Mesodermal cell (in vitro differentiated cells): ENCODE measurements around the gene OR2T2.
"Not testable (repeated sequence)": the region's sequence is repeated elsewhere in the genome, so short reads cannot be mapped to it uniquely, and the experiment has no call there.

Experiments used
- H3K27ac ChIP-seq: 2 replicates; pipeline ENCODE4 v1.7.0; 2013; ENCODE audit warnings: mild to moderate bottlenecking, low read depth, low read length, moderate library complexity; ENCODE audit not compliant: severe bottlenecking
- H3K36me3 ChIP-seq: 2 replicates; pipeline ENCODE4 v1.7.1; 2013; ENCODE audit warnings: mild to moderate bottlenecking, low read length, moderate library complexity; ENCODE audit not compliant: control insufficient read depth, insufficient read depth
- H3K4me1 ChIP-seq: one replicate; pipeline ENCODE4 v1.7.1; 2013; ENCODE audit warnings: mild to moderate bottlenecking, low read length; ENCODE audit not compliant: insufficient read depth, control insufficient read depth, poor library complexity, severe bottlenecking
- H3K4me3 ChIP-seq: 2 replicates; pipeline ENCODE4 v1.7.0; 2013; ENCODE audit warnings: low read length, control low read depth, mild to moderate bottlenecking; ENCODE audit not compliant: insufficient read depth, poor library complexity, severe bottlenecking; ENCODE audit errors: extremely low read depth
- H3K9me3 ChIP-seq: 2 replicates; pipeline ENCODE4 v1.7.1; 2013; ENCODE audit warnings: mild to moderate bottlenecking, low read length, moderate library complexity; ENCODE audit not compliant: control insufficient read depth
- WGBS, 2 experiments: methylation state at CpG; one replicate each; pipeline ENCODE4 v1.1.5; 2013; ENCODE audit warnings: missing lambda C conversion rate in 2 of 2; ENCODE audit not compliant: insufficient coverage in 2 of 2; 5-methylcytosine and 5-hydroxymethylcytosine counted together

The OR2T2 gene

DNA sequence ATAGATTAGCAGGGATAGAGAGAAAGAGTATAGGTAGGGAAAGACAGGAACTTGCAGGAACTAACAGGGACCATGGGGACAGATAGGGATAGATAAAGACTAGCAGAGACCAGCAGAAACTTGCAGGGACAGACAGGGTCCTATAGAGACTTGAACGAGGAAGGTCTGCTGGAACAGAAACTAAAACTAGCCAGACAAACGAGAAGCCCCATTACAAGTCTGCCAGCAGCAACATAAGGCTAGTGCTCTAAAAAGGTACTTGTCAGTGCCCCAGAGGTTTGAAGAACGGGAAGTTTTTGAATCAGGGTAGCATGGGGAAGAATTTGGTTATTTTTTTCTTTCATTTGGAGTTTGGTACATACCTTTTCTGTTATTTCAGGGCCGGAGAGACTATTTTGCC lies 13.2 kb upstream of the OR2T2 start:
- WGBS, 2 experiments, result 40 to 69% methylated on average over 1 to 2 of the region's 4 CpGs
- H3K27ac ChIP-seq, H3K4me1 ChIP-seq, H3K9me3 ChIP-seq, H3K36me3 ChIP-seq, H3K4me3 ChIP-seq: not testable (repeated sequence)

DNA sequence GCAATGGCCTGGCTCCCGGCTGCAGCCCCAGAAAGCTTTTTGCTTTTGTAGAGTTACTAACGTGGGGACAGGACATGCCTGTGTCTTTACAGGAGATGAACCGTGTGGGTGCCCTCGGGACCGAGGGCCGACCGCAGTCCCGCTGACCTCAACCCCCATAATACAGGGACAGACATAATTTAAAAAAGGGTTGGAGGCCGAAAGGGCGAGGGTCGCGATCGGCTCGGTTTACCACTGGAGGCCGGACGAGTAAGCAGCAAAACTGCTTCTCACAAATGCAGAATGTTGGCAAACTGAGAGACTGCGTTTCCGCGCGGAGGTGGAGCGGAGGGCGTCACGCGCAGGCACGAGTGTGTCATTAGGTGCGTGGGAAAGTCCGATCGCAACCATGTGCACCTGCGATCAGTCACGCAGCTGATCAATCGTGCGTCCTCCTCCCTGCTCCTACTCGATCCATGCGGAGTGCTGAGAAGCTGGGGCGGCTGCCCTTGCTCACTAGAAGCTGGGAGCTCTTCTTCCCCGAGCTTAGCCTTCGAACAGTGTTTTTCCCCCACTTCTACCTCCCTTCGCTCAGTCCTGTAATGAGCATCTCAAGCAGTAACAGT lies 11.5 kb upstream of the OR2T2 start:
- not testable (repeated sequence) for H3K36me3 ChIP-seq, H3K27ac ChIP-seq, H3K9me3 ChIP-seq, H3K4me3 ChIP-seq, H3K4me1 ChIP-seq
- WGBS, 2 experiments, result 90 to 95% methylated on average over 5 to 8 of the region's 38 CpGs

DNA sequence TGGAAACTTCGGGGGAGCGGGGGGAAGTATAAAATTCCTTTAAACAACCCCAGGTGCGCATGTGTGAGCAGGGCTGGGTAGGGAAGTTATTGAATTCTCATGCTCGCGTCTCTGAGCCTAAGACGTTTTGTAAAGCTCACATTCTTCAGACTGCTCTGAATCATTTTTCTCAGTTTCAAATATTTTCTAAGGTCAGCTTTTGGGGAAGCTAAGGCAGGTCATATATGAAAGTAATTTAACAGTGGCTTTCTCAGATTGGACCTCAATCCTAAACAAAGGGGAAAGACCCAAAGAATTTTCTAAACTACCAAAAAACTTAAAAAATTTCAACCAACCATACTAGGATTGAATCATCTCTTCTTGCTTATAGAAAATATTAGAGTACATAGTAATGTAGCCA lies 10.5 kb upstream of the OR2T2 start:
- H3K36me3 ChIP-seq, H3K4me3 ChIP-seq, H3K4me1 ChIP-seq, H3K9me3 ChIP-seq, H3K27ac ChIP-seq: not testable (repeated sequence)
- no CpG with 5 or more reads among the region's 6 CpGs for WGBS, 2 experiments

DNA sequence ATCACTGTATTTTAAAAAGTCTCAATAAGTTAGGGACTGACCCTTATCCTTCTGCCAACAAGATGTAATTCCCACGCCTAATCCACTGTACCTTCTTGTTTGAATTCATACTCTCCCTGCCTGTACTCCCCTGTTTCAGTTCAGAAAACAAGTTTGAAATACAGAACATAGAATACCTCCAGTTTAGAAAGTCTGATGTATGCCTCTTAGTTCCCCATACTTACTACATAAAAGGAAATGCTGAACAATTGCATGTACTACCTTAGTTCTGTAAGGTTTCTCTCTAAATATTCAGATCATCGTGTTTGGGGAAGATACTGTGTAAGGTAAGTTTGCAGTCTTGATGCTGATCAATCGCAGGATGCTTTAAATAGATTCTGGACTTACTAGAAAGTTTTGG lies 9.1 kb upstream of the OR2T2 start:
- H3K4me3 ChIP-seq, H3K36me3 ChIP-seq, H3K27ac ChIP-seq, H3K4me1 ChIP-seq, H3K9me3 ChIP-seq: not testable (repeated sequence)
- WGBS, 2 experiments, result 73 to 75% methylated on average over 1 of the region's 3 CpGs

DNA sequence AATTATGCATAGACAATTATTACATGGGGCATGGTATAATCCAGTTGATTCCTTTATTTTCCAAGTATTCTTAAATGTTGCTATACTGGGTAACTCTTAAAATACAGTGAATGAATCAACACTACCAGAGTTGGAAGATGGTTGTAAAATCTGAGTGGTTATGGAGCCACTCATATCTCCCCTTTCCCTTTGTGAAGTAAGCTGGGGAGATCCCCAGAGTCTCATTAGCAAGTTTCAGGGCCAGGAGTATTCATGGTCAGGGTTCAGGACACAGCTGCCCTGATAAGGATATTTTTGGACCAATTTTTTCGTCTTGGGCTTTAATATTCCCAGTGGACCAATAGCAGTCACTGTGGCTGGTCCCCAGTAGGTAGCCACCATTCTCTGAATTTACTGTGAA lies 6.8 kb upstream of the OR2T2 start:
- not testable (repeated sequence) for H3K36me3 ChIP-seq, H3K4me3 ChIP-seq, H3K27ac ChIP-seq, H3K4me1 ChIP-seq, H3K9me3 ChIP-seq
- no CpG with 5 or more reads among the region's 1 CpG for WGBS, 2 experiments

DNA sequence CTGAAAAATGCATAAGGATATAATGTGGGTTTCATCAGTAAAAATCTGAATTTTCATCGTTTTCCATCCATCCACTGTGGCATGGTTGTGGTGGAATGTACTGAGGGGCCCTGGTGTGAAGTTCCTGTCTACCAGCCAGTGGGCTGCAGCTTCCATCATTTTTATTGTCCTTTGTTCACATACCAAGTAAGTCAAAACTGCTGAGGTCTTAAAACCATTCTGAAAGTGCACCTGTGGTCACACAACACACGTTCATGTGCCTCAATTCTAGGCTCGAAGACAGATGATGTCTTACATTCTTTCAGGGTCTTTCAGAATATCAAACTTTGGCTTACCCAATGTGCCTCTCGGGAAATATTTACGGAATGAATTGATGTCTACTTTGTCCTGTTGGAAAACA lies 6.2 kb upstream of the OR2T2 start:
- H3K36me3 ChIP-seq, H3K27ac ChIP-seq, H3K4me1 ChIP-seq, H3K9me3 ChIP-seq, H3K4me3 ChIP-seq: not testable (repeated sequence)
- WGBS, 2 experiments, result 13 to 49% methylated on average over 1 to 2 of the region's 5 CpGs

DNA sequence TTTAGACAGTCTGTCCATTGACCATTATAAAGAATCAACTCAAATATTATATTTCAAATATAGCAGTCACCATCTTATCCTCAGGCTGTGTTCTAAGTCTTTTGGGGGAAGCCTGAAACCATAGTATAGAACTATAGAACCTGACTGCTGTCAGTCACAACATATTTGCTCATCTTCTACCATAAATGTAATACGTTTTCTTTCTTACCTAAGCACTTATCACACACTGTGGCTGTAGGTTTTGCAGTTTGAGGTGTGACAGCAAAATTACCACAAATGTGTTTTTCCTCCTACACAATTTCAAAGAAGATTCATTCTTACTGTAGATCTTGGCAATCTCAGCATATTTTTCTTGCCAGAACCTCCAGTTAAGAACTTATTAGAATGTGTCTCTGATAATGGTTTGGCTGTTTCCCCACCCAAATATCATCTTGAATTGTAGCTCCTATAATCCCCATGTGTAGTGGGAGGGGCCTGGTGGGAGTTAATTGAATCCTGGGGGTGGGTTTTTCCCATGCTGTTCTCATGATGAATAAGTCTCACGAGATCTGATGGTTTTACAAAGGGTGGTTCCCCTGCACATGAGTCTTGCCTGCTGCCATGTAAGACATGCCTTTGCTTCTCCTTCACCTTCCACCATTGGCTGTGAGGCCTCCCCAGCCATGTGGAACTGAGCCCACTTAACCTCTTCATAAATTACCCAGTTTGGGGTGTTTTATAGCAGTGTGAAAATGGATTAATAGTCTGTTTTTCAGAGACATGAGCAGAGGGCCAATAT lies 2.7 kb upstream of the OR2T2 start:
- not testable (repeated sequence) for H3K4me1 ChIP-seq, H3K4me3 ChIP-seq, H3K36me3 ChIP-seq, H3K27ac ChIP-seq, H3K9me3 ChIP-seq
- WGBS, 2 experiments, result no CpG with 5 or more reads among the region's 2 CpGs

DNA sequence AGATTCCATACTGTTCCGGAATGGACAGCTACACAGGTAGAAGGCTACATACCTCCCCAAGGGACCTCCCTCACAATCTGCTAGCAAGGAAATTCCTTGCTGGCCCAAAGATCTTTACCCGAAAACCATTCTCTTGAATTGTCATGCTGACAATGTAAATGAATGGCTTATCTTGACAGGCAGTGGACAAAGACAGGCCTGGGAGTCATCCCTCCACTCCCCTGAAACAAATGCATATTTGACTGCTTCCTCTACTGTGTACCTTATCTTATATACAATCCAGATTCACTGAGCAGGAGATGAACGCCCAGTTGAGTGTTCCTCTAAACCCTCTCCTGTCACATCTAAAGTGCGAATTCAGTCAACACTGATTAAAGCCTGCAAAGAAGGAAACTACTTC lies 834 bp upstream of the OR2T2 start:
- not testable (repeated sequence) for H3K27ac ChIP-seq, H3K9me3 ChIP-seq, H3K4me3 ChIP-seq, H3K36me3 ChIP-seq, H3K4me1 ChIP-seq
- 74 to 94% methylated on average over 2 of the region's 4 CpGs for WGBS, 2 experiments

DNA sequence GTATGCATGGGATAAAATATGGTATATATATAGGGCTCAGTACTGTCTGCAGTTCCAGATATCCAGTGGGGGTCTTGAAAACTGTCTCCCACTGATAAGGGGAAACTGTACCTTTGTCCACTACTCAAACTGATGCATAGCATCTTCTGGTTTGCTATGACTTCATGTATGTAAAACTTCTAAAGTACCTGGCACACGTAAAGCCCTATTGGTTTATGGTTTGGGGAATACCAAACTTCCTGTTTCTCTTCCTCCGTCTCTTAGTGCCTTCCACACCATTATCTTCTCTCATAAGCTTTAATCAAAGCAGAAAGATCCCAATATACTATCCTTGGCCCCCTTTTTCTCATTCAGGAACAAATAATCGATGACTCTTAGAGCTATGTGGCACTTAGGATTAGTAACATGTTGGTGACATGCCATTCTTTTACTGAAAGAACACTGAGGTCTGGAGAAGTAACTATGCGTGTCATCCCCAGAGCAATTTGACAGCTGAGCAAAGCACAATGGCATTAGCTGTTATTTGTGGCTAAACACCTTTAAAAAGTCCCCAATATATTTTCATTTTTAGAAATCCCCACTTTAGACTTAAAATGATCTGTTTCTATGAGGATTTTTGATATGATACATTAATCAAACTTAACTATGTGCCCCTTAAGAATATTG lies 3.1 kb downstream of the OR2T2 start:
- WGBS, 2 experiments, result no CpG with 5 or more reads among the region's 4 CpGs

DNA sequence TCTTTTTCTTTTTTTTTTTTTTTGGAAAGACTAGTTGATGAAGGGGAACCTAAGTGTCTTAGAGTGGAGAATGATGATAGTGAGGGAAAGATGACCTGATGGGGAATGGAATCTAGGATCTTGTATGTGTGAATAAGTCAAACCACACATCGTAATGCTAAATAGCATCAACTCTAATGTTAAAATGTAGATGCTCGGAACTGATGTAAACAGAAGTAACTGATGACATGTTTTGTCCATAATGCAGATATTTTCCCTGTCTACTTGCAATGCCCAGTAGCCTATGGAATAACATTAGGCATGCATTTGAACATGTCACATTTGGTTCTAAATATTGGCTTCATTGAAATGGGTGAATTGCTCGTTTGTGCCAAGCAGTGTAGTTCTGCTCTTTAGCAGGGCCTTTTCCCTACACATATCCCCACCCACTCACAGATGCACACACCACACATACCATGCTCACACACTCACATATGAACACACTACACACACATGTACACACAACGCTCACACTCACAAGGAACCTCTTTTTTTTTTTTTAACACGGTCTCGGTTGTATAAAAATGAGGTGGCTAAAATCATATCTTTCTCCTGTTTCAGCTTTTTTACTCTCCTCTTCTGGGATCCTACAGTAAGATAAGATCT lies 4.5 kb downstream of the OR2T2 start:
- H3K4me1 ChIP-seq, H3K9me3 ChIP-seq, H3K36me3 ChIP-seq, H3K27ac ChIP-seq, H3K4me3 ChIP-seq: not testable (repeated sequence)
- WGBS, 2 experiments, result no CpG with 5 or more reads among the region's 6 CpGs

More for the DNA sequence above, 3.1 kb downstream of the OR2T2 start:
- H3K4me1 ChIP-seq, H3K9me3 ChIP-seq, H3K4me3 ChIP-seq, H3K36me3 ChIP-seq, H3K27ac ChIP-seq: not testable (repeated sequence)
